ENCODE data around the gene NPR2. TPM values are rescaled to one million over a fixed set of nuclear protein-coding genes. Genes with fewer than 3 reads are reported as not detected.

Gene NPR2
- total RNA-seq, 1 experiment from 2014 or later = 1.1 TPM

DNA sequence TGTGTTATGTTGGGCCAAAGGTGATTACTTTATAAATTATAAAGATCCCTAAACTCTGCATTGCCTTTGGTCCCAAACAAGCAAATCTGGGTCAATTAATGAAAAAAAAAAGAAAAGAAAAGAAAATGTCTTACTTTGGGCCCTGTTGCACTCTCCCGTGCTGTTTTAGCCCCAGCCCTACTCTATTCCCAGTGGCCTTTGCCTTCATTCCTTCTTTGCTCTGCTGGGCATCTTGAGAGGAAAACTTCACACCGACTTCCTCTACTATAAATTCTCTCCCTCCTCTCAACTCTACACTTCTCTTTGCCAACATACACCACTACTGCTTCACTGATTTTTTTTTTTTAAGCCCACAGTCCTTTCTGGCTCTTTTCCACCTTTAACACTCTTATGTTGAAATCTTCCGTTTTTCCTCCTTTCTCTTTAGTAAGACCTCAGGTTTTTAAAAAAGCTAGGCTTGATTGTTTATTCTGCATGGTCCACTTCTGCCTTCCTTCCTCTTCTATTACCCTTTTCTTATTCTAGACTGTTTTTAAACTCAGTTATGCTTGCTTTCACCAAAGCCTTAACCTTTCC is 32.8 kb upstream of the NPR2 start:
- no peak for DNase-seq (ENCODE audit: low read depth, low spot score)
- in situ Hi-C loops (cut with HindIII; ENCODE audit: low pct_unique_long_range_greater_than_20kb, low sequenced_read_pairs) = no loop called here

DNA sequence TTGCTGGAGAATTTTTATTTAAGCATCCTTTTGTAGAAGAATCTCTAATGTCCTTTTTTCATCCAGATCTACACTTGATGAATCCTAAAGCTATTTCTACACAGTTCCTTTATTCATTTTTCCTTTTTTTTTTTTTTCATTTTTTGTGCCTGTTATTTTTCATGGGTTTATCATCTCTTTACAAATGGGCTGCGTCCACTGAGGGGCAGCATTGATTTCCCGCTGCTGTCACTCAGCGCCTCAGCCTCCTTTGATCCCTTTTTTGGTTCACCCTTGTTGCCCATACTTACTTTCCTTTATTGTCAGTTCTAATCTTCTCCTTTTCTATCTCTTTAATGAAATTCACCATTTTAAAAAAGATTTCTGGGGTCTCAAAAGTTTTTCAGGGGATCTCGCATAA is 31.6 kb upstream of the NPR2 start:
- in situ Hi-C loops (cut with HindIII; ENCODE audit: low pct_unique_long_range_greater_than_20kb, low sequenced_read_pairs) = no loop called here
- DNase-seq (ENCODE audit: low read depth, low spot score) = no peak

DNA sequence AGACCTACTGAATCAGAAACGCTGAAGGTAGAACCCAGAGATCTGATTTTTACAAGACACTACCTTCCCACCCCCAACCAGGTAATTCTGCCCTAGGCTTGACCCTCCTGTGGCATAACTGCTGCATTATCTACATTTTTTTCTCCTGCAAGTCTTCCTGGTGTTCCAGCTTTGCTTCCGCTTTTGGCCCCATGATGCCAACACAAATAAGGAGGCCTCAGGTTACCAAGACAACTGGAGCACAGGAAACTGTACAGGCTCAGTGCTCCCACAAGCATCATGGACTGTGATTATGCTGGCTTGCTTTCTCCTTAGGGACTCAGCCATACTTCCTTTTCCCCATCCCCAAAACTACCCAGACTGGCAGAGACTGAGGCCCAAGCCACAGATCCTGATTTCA is 30.7 kb upstream of the NPR2 start:
- in situ Hi-C loops (cut with HindIII; ENCODE audit: low pct_unique_long_range_greater_than_20kb, low sequenced_read_pairs) = no loop called here
- DNase-seq (ENCODE audit: low read depth, low spot score) = no peak

DNA sequence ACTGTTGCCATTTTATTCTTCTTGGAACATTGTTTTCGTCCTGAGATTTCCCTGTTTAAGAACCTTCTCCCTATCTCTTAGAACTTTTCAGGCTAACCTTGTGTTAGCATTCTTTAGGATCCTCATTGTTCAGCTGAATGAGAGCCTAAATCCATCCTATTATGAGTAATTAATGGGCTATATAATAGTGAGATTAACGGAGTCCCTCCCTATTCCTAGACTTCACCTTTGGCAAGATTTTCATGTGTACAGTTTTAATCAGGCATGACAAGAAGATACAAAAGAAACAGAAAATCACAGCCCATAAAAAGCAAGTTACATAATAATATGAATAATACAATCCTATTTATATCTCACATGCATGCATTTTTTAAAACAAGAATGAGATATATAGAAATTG is 28.2 kb upstream of the NPR2 start:
- DNase-seq (ENCODE audit: low read depth, low spot score) = no peak
- in situ Hi-C loops (cut with HindIII; ENCODE audit: low pct_unique_long_range_greater_than_20kb, low sequenced_read_pairs) = no loop called here

DNA sequence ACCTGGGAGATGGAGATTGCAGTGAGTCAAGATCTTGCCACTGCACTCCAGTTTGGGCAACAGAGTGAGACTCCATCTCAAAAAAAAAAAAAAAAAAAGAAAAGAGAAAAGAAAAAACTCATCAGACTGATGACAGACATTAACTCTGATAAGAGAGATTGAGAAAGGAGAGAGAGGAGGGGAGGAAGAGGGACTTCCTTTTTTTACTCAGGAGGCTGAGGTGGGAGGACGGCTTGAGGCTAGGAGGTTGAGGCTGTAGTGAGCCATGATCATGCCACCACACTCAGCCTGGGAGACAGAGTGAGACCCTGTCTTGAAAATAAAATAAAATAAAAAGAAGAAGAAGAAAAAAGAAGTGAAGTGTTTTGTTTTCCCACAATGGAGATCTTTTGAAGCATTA is 27.6 kb upstream of the NPR2 start:
- no peak for DNase-seq (ENCODE audit: low read depth, low spot score)
- in situ Hi-C loops (cut with HindIII; ENCODE audit: low pct_unique_long_range_greater_than_20kb, low sequenced_read_pairs) = no loop called here

DNA sequence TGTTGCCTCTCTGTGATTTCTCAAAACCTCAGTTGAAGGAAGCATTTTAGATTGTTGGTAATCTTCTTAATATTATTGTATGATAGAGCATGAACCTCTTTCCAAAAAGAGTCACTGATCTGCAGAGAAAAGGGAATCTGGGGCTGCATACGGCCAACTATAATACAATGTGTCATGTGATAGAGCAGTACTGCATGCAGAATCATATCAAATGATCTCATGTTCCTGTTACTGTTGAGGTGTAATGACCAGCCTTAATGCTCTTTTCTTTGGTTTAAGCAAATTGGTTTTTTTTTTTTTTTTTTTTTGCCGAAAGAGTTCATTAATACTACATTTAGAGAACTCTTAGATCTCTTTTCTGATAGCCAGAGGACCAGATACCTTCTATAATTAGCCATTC is 24.4 kb upstream of the NPR2 start:
- in situ Hi-C loops (cut with HindIII; ENCODE audit: low pct_unique_long_range_greater_than_20kb, low sequenced_read_pairs) = no loop called here
- no peak for DNase-seq (ENCODE audit: low read depth, low spot score)

DNA sequence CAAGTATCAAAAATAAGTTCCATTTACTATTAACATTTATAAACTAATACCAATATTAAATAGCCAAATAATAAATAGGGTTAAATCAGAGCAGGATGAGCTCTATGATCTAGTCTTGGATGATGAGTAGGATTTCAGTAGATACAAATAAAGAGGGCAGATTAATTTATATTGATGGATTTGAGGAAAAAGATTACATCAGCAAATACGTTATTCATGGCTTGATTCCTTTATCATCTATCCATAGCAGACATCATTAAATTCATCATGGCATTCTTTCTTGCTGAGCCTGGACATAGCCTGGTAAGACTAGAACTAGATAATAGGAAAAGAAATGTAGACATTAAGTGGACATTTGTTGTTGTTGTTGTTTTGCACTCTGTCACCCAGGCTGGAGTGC is 23.9 kb upstream of the NPR2 start:
- no peak for DNase-seq (ENCODE audit: low read depth, low spot score)
- in situ Hi-C loops (cut with HindIII; ENCODE audit: low pct_unique_long_range_greater_than_20kb, low sequenced_read_pairs) = no loop called here

DNA sequence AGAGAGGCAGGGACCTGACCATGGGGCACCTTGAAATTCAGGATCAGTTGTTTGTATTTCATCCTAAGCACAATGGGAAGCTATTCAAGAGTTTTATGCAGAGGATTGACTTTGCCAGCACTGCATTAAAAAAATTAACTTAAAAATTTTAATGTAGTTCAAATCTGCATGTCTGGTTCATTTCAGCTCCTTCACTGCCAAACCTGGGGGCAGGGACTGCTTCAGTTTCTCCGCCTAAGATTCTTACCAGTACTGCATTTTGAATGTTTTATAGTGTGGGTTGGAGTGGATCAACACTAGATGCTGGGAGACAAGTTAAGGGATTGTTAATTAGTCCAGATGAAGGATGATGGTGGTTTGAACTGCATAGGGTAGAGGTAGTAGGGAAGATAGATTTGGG is 21.6 kb upstream of the NPR2 start:
- DNase-seq (ENCODE audit: low read depth, low spot score) = no peak
- in situ Hi-C loops (cut with HindIII; ENCODE audit: low pct_unique_long_range_greater_than_20kb, low sequenced_read_pairs) = no loop called here

DNA sequence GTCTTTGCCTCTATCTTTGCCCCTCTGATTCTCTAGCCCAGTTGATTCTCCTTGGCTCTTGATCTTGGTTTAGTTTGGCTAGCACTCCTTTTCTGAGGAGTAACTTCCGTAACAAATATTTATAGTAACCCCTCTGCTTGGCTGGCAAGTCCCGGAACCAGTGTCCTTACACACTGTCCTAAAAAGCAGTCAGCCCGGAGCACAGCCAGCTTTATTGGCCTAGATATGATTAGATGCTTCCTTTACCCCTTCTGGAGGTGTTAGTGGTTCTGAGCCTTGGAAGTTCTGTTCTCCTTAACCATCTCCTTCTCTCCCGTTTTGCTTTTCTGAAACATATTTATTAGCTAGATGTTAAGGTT is 20.3 kb upstream of the NPR2 start:
- in situ Hi-C loops (cut with HindIII; ENCODE audit: low pct_unique_long_range_greater_than_20kb, low sequenced_read_pairs) = no loop called here
- no peak for DNase-seq (ENCODE audit: low read depth, low spot score)

DNA sequence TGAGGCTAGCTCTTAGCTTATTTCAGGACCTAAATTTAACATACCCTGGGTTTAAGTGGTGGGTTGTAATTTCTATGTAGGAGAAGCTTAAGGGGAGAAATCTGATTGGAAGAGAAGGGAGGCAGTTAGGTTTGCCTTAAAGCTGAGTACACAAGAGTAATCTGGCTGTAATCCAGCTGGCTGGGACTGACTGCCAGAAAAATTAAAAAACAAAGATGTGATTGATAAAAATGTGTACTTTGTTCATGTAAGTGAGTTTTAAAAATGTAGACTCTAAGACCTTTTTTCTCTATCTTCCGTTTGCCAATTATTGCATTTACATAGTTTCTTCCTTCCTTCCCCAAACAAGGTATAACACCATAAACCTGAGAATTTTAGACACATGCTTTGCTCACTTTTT is 19.9 kb upstream of the NPR2 start:
- DNase-seq (ENCODE audit: low read depth, low spot score) = peak; percentile 27
- in situ Hi-C loops (cut with HindIII; ENCODE audit: low pct_unique_long_range_greater_than_20kb, low sequenced_read_pairs) = no loop called here

DNA sequence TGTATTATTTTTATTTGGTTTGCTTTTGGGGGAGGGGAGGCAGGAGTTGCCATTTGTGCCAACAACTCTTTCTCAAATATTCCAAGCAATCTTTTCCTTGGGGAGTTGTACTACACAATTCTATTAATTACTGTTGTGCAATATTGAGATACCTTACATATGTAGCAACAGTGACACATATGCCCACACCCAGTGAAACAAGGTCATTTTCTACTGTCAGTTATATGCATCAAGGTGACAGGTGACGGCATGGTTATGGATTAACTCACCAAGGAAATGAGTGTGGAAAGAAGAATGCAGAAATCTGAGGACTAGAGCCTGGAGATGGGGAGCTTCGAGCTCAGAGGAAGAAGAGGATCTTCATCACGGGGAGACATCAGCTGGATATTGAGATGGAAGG is 19.4 kb upstream of the NPR2 start:
- no peak for DNase-seq (ENCODE audit: low read depth, low spot score)

DNA sequence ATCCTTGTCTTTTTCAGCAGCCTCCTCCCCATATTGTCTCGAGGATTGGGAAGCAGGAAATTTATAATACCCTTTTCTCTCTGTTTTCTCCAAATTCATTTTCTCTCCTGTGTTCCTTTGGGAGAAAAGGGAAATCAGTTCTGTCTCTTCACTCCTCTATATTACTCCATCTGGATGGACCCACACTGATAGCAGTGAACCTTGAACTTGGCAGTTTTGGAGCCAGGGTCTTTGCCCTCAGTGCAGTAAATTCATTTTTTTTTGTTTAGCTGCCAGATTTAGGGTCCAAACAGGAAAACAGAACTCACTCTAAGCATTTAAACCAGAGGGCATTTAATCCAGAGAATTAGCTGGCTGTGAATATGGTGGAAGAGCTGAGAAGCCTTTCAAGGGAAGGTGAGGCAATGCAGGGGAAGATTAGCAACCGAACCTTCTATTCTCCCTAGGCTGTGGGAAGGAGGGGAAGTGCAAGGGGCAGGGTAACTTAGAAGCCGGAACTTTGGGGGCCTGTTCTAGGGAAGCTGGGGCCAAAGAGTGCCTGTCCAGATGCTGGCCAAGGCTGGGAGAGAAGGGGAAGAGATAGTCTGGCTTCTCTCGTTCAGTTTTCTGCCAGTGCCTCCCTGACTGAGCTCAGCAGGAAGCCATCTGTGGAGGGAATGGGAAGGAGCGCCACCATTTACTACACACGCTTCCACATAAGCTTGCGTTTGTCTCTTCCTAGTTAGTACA is 16.3 kb upstream of the NPR2 start:
- DNase-seq (ENCODE audit: low read depth, low spot score) = no peak
- in situ Hi-C loops (cut with HindIII; ENCODE audit: low pct_unique_long_range_greater_than_20kb, low sequenced_read_pairs) = no loop called here

More for the DNA sequence above, 19.4 kb upstream of the NPR2 start:
- in situ Hi-C loops (cut with HindIII; ENCODE audit: low pct_unique_long_range_greater_than_20kb, low sequenced_read_pairs) = no loop called here

DNA sequence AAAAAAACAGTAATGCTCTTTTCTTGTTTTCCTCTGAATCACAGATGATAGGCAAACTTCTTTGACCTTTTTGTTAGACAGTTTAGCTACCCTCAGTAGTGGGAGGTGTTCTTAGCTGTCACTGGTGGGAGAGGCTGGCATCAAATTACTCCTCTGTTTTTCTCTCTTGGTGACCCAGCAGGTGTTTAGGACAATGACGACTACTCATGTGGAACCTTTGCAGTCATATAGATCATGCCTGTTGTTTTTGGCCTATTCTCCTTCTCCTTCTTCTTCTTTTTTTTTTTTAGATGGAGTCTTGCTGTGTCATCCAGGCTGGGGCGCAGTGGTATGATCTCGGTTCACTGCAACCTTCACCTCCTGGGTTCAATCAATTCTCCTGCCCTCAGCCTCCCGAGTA is 15.4 kb upstream of the NPR2 start:
- no peak for DNase-seq (ENCODE audit: low read depth, low spot score)
- in situ Hi-C loops (cut with HindIII; ENCODE audit: low pct_unique_long_range_greater_than_20kb, low sequenced_read_pairs) = no loop called here

DNA sequence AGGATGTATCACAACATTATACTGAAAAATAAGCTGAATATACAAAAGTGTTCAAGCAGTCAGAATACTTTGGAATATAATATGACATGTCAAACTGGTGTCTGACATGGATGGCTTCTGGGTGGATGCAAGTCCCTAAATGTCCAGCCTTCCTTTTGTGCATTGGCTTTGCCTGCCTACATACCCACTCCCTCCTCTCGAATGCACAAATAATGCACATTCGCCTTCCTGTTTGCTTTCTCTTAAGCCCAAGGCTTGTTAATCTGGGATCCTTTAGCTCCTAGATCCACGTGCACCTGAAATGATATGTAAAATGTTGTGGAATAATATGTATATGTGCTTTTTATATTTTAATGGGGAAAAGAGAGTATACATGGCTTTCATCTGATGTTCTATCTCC is 12.9 kb upstream of the NPR2 start:
- no peak for DNase-seq (ENCODE audit: low read depth, low spot score)
- in situ Hi-C loops (cut with HindIII; ENCODE audit: low pct_unique_long_range_greater_than_20kb, low sequenced_read_pairs) = no loop called here

DNA sequence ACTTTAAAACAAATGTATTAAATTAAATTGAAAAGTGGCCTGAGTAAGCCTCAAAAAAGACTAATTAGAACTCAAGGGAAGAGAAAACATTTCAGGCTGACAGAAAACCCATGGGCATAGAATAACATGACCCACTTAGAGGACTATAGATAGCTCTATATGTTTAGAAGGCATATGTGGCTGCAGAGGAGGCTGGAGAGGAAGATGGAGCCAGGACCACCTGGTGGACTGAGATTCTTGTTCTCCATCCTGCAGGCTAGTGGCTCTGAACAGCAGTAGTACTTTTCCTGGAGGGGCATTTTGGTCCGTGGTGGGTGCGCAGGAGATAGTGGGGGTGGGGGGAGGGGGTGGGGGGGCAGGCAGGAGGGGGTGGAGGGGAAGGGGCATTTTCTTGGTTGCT is 10.3 kb upstream of the NPR2 start:
- DNase-seq (ENCODE audit: low read depth, low spot score) = no peak
- in situ Hi-C loops (cut with HindIII; ENCODE audit: low pct_unique_long_range_greater_than_20kb, low sequenced_read_pairs) = no loop called here

DNA sequence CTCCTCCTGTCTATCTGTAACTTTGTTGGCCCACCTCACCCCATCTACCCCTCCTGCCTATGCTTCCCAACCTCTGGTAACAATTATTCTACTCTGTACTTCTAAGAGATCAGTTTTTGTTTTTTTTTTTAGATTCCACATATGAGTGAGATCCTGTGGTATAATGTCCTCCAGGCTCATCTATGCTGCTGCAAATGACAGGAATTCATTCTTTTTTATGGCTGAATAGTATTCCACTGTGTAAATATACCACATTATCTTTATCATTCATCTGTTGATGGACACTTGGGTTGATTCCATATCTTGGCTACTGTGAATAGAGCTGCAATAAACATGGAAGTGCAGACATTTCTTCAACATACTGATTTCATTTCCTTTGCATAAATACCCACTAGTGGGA is 8.0 kb upstream of the NPR2 start:
- DNase-seq (ENCODE audit: low read depth, low spot score) = no peak
- in situ Hi-C loops (cut with HindIII; ENCODE audit: low pct_unique_long_range_greater_than_20kb, low sequenced_read_pairs) = no loop called here

DNA sequence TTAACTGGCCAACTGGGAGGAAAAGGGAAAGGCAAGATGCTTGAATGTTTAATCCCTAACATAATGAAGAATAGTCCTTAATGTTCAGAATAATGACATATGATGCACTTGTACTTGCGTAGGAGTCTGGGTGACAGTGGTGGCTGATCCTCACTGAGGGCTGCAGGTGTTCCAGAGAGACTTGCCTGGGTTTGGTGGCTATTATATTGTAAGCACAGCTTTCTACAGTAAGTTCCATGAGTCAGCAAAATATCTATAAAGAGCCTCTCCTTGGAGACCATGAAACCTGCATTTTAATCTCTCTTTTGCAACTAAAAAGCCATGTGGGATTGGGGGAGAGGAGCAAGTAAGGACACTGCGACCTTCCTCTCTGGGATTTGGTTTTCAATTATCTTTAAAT is 1.9 kb upstream of the NPR2 start:
- in situ Hi-C loops (cut with HindIII; ENCODE audit: low pct_unique_long_range_greater_than_20kb, low sequenced_read_pairs) = no loop called here
- DNase-seq (ENCODE audit: low read depth, low spot score) = no peak

DNA sequence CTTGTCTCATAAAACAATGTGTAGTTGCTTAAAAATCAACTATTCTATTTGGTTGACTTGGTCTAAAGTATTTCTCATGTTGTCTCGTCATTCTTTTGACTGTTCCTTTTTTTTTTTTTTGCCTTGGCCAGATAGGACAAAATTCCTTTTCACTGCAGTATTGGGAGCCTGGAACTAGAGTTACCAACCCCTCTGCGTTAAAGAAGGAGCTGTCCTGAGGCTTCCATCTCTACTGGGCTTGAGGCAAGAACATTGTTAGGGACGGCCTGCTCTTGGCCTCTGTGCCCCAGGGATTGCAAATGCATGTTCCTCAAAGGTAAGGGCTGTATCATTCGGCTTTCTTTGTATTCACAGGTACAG is 1.4 kb upstream of the NPR2 start:
- in situ Hi-C loops (cut with HindIII; ENCODE audit: low pct_unique_long_range_greater_than_20kb, low sequenced_read_pairs) = no loop called here
- DNase-seq (ENCODE audit: low read depth, low spot score) = no peak

DNA sequence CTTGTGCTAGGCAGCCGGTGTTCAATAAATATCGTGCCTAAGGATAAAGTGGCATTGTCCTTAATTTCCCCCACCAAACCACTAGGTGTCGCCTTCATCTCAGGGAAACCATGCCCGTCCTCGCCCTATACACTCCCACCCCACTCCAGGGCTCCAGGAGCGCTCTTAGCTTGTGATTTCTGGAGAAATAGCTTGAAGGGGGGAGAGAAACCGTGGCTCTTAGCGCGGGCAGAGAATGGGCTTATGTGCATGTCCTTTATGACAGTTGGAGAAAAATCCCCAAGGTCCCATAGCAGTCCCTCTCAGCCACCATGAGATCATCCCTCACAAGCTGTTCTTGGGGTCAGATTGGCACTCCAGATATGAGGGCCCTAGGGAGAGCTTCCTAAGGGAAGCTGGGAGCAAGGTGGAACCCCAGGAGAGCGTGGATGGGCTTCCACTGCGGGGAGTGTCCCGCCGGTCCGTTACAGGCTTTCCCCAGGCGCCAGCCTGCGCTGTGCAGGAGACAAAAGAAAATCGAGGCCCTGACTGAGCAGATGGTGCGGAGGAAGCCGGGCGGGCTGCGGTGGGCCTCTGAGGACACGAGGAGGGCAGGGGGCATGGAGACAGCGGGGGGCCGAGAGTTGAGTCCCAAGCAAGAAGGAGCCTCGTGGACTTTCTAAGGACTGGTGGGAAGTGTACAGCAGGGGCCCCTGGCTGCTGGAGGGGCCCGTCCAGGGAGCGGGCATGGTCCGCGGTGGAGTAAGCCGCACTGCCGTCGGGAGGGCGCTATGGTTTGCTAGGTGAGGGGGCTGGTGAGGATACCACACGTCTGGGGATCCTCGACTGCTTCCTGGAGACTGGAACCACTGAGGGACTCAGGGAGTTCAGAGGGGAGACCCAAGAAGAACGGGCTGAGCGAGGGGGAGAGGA is 750 bp upstream of the NPR2 start:
- peak; percentile 75 for DNase-seq (ENCODE audit: low read depth, low spot score)
- in situ Hi-C loops (cut with HindIII; ENCODE audit: low pct_unique_long_range_greater_than_20kb, low sequenced_read_pairs) = no loop called here

All from SK-MEL-5 (cell line).